B cell (primary cell): ENCODE data around the gene PPP1R2B.

ENCODE experiments used
- EZH2 ChIP-seq: IDR thresholded peaks from 2 replicates; pipeline ENCODE4 v1.6.1; 2012; ENCODE audit warnings: borderline replicate concordance, low read depth, mild to moderate bottlenecking, moderate library complexity, low read length; ENCODE audit not compliant: insufficient read depth, poor library complexity, severe bottlenecking
- TF ChIP-seq, protein P1 (sequence below): fragments of 200-600 bp; IDR thresholded peaks from one replicate; pipeline ENCODE4 v1.8.0; 2022; ENCODE audit warnings: antibody characterized with exemption, mild to moderate bottlenecking

- TF ChIP-seq, protein P1, sequence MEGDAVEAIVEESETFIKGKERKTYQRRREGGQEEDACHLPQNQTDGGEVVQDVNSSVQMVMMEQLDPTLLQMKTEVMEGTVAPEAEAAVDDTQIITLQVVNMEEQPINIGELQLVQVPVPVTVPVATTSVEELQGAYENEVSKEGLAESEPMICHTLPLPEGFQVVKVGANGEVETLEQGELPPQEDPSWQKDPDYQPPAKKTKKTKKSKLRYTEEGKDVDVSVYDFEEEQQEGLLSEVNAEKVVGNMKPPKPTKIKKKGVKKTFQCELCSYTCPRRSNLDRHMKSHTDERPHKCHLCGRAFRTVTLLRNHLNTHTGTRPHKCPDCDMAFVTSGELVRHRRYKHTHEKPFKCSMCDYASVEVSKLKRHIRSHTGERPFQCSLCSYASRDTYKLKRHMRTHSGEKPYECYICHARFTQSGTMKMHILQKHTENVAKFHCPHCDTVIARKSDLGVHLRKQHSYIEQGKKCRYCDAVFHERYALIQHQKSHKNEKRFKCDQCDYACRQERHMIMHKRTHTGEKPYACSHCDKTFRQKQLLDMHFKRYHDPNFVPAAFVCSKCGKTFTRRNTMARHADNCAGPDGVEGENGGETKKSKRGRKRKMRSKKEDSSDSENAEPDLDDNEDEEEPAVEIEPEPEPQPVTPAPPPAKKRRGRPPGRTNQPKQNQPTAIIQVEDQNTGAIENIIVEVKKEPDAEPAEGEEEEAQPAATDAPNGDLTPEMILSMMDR, result no peak
- TF ChIP-seq EZH2, result no peak
These were observed 33.3 kb downstream of the PPP1R2B start for GRCh38 chr5:156883316-156883875.
